CD4-positive, alpha-beta T cell treated with Interleukin-10 for 1 hour (primary cell): Measurements from ENCODE around the gene ABCA4.
"Not testable (repeated sequence)": the region's sequence is repeated elsewhere in the genome, so short reads cannot be mapped to it uniquely, and the experiment has no call there.

ENCODE experiments used
- DNase-seq: peaks from one replicate; pipeline ENCODE4 v3.0.0-alpha.2; 2020

Gene ABCA4

DNA sequence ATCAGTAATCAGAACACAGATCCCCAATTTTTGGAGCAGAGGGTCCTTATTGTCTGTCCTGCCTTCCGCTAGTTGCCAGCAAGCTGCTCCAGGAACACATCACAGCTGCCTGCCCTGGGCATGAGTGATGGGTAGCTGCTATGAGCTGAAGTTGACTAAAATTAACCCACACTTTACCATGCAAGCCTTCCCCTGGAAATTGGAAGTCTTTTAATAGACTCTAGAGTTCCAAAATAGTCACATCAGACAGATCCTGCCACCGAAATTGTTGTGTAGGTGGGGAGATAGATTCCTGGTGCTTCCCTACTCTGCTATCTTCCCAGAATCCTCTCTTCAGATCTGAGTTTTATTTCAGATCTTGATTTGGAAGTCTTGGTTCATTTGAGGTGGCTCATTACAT, 148.6 kb downstream of the ABCA4 start:
- DNase-seq = no peak

DNA sequence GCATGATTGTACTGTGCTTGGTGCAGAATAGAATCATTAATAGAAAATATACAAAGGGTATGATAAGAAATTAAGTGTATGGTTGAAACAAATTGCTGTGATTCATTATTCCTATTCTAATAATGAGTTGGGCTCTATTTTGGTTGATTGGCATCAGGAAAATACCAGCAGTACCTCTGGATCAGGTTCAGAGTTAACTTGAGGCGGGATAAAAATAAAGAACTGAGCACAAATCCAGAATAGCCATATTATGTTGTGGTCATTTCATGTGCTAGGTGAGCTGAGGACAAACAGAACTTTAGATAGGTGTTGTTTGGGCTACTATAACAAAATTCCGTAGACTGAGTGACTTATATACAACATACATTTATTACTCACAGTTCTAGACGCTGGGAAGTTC, 151.1 kb downstream of the ABCA4 start:
- no peak for DNase-seq

DNA sequence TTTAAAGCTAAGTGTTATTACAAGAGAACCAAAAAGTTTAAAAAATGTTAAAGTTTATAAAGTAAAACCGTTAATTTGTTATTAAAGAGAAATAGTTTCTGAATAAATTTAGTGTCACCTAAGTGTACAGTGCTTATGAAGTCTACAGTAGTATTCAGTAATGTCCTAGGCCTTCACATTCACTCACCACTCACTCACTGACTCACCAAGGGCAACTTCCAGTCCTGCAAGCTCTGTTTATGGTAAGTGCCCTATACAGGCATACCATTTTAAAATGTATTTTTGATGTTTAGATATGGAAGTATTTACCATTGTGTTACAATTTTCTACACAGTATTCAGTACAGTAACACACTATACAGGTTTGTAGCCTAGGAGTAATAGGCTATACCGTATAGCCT, 151.6 kb downstream of the ABCA4 start:
- DNase-seq = no peak

DNA sequence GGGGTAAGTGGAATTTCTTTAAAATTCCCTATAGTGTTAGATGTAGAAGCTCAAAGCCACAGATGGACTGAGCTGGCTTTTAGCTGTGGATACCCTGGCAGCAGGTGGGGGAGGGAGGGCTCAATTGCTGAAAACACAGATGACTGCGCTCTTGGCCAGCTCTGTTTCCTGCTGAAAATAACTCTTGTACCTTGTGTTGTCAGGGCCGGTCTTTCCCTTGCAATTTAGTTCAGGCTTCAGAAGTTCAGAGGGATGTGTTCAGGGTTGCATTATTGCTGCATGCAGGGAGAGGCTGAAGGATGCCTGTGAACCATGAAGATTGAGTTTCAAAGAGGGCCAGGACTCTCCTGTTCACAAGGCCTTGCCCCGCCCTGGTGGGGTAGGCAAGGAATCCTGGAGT, 153.6 kb downstream of the ABCA4 start:
- DNase-seq = no peak

DNA sequence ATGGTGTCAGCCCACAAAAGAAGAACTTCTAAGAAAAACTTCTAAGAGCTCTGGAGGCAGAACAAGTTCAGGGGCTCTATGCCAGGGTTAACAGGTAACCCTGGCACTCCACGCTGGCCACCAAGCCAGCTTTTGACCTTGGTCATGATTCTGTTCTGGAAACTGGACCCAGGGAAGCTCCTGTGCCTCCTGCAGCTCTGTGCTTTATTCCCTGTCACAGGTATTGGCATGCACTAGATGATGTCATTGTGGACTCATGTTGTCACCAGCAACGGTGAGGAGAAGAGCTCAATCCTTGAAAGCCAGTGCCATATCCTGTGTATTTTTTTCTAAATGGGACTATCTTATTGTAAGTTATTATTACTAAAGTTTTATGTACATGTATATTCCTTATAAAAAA, 155.1 kb downstream of the ABCA4 start:
- DNase-seq = no peak

DNA sequence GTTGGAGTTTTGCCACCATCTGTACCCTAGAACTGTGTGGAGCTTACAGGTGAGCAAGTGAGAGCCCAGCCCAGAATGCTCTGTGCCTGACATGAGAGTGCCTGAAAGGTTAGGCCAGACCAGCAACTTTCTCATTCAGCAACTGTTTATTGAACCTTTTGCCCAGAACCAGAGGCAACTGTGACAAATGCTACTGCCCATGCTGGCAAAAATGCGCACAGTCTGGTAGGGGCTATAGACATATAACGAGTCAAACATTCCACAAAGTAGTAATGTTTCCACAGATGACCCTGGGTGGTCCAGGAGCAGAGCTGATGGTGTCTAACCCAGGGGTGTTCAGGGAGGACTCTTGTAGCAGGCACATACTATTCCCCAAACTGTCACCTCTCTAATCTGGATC, 155.7 kb downstream of the ABCA4 start:
- DNase-seq = no peak

DNA sequence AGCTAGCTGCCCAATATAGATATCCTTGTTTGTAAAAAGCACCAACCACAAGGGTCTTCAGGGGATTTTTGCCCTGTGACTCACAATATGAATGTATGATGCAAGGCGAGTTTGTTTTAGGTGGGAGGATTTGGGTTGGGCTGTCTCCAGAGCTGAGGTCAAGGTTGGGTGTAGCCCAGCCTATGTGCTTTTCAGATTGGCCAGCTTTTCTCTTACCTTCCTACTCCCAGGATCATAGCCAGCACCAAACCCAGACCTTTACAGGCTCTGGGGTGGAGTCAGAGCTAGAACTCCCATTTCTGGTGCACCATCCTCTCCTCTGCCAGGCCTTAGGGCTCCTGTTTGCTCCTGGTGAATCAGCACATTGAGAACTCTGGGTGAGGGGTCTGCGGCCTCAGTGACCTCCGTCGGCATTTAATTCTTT, 156.2 kb downstream of the ABCA4 start:
- DNase-seq = no peak

DNA sequence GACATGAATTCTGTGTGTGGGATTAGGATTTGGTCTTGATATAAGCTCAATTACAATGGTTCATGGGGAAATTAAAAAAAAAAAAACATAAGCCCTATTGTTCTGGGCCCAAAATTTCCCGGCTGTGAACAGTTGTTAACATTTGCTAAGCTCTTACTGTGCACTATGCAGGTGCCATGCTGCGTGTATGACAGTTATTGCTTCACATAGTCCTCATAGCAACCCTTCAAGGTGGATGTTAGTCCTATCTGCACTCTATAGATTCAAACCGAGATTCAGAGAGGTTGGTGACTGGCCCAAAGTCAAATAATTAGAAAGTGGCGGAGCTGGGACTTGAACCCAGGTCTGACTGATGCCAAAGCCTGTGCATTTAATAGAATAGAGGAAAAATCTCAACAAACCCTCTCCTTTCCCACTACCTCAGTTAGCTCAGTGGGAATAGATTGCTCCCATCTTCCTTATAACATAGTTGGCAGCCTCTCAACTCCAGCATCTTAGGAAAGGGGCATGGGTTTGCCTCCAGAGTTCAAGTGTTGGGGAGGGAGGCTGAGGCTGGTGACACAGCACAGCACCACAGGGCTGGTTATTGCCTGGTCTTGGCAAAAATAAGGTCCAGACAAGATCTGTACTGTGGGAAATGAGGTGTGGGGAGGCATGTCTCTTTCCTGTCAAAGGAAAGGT, 156.7 kb downstream of the ABCA4 start:
- no peak for DNase-seq

DNA sequence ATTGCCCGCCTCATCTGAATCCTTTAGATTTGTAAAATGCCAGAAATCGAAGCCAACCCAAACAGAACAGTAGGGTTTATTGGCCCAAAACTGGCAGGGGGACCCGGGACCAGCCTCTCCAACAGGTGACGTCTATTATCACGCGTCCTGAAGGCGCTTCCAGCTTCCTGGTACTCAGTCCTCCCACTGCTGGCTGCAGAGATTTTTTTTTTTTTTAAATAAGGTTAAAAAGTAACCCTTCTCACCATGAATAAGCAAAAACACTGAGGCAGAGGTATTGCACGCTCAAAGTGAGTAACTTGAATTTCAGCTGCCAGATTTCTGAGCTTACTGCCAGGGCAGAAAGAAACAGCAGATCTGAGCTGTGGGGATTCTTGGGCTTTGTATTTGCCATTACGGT, 157.4 kb downstream of the ABCA4 start:
- DNase-seq = no peak

DNA sequence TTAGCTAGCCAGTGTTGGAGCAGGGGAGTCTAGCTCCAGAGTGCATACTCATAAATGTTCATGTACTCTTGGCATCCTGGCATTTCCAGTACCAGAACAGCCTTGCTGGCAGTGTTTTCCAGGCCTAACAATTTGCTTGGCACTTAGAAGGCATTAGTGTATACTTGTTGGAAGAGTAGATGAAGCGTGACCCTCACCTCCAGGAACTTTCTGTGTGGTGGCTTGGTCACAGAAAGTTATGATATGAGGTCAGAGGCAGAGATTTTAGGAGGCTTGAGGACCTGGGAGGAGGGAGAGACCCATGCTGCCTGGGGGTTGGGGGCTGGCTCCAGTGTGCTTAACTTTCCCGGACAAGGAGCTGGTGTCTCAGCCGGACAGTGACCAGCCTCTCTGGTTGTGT, 159.0 kb downstream of the ABCA4 start:
- DNase-seq = no peak

DNA sequence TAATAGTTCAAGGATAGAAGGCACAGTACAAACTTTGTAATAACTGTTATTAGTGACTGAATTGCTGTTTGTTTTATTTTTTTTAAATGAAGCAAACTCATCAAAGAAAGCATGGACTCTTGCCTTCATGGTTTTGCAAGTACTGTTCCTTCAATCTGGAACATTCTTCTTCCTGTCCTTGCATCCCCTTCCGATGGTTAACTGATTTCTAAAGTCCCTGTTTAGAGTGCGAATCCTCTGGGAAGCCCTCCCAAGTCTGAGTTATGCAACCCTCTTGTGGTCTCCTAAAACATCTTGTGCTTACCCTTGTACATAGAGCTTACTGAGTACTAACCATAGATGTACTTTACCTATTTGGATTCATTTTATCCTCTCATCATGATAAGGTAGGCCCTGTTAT, 159.5 kb downstream of the ABCA4 start:
- no peak for DNase-seq

DNA sequence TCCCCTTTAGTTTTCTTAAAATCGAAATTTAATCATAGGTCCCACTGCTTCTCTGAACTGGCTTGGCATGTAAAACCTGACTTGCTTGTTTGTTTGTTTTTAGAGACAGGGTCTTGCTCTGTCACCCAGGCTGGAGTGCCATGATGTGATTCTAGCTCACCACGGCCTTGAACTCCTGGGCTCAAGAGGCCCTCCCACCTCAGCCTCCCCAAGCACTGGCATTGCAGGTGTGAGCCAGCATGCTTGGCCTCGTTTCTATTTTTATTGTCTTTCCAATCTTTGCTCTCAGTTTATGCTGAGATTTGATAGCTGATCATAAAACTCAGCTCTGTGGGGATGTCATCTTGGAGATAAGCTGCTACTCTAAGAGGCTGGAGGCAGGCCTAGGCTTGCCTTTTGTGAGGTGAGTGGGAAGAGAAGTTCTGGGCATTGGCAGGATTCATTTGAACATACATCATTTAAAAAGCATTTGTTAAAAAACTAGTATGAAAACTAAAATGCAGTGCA, 160.3 kb downstream of the ABCA4 start:
- DNase-seq = no peak

DNA sequence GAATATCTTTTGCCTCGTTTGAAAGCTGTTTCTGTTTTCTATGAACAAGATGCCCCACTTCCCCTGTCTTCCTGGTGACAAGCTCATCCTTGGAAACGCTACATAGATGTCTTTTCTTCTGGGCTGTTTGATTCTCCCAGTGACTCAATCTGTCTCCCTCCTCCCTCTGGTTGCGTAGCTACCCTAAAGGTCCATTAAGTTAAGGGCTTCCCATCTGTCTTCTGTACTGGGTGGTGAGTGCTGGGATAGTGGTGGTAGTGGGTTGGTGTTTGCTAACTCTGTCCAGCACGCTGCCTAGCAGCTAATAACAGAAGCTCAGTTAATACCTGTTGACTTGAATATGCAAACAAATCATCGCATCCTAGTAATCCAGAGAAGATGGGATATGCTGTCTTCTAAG, 161.5 kb downstream of the ABCA4 start:
- no peak for DNase-seq

DNA sequence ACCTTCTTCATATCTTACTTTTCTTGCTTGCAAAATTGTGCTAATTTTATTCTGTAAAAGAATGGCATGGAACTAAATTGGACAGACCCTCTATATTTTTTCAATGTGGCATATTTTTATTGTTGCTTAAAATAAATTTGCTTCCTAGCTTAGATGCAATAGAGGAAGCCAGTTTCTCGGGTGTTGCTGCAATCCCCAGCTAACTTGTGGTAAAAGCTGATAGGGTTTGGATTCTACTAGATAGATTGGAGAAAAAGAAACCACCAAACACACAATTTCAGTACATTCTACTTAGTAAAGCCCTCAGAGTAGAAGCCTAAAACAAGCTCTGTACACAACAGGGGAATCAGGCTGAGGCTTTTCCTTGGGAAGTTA, 162.2 kb downstream of the ABCA4 start:
- no peak for DNase-seq

DNA sequence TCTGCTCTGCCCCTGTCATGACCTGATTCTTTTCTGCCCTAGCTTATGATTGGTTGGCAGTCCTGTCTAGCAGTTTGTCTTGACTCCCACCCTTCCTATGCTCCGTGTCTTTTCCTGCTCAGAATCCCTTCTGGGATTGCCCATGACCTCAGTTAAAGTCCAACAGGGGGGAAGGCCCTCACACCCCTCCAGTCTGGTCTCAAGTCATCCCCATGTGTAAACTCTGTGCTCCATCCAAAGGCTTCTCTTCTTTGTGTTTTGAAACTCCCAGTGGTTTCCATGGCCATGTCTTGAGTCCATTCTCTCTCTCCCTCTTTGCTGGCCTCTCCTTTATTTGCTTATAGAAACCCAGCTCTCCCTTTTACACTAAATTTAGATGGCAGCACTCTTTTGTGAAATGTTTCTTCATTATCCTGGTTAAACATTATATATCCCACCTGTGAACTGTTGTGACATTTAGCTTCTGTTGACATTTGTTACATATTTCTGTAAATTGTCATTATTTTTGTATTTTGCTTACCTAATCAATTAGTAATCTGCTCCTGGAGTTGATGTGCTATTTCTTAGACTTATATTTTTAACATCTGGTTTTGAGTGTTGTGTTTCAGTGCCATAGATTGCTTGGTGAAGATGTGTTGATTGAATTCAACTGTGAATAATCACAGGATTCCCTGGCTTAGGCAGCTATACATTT, 162.8 kb downstream of the ABCA4 start:
- no peak for DNase-seq

DNA sequence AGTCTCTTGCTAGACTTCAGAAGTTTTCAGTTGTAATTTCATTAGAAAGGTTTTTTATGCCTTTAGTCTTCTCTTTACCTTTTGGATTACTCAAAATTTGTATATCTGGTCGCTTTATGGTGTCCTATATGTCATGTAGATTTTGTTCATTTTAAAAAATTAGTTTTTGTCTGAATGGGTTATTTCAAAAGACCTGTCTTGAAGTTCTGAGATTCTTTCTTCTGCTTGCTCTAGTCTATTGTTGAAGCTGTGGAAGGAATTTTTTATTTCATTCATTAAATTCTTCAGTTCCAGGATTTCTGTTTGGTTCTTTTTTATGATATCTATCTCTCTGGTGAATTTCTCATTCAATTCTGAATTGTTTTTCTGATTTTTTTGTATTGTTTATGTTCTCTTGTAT, 165.2 kb downstream of the ABCA4 start:
- no peak for DNase-seq

DNA sequence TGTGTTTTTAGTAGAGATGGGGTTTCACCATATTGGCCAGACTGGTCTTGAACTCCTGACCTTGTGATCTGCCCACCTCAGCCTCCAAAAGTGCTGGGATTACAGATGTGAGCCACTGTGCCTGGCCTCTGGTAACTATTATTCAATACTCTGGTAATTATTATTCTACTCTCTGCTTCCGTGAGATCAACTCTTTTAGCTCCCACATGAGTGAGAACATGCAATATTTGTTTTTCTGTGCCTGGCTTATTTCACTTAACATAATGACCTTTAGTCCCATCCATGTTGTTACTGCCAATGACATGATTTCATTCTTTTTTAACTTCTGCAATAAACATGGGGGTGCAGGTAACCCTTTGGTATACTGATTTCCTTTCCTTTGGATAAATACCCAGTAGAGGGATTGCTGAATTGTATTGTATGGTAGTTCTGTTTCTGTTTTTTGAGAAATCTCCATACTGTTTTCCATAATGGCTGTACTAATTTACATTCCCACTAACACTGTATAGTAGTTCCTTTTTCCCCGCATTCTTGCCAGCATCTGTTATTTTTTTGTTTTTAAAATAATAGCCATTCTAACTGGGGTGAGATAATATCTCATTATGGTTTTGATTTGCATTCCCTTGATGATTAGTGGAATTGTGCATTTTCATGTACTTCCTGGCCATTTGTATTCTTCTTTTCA, 173.8 kb downstream of the ABCA4 start:
- DNase-seq = not testable (repeated sequence)
